Tongue (tissue), 2 donors: ENCODE data around the gene MTMR1. TPM values are rescaled to one million over a fixed set of nuclear protein-coding genes. Genes with fewer than 3 reads are reported as not detected.

Source experiments
- DNase-seq: peaks from one replicate; pipeline ENCODE4 v3.0.0-alpha.2; 2015
- total RNA-seq: library from RNA; depleted of rRNA; stranded (reverse); fragments of >200 nt; gene quantifications from one replicate; pipeline ENCODE4 v1.2.3, GENCODE V29; 2014

Gene MTMR1
- total RNA-seq, 1 donor from 2014 or later = 37.1 TPM

GRCh38 chrX:150790021-150790420 lies 96.8 kb downstream of the MTMR1 start:
- DNase-seq = no peak

GRCh38 chrX:150792949-150793527 lies 99.8 kb downstream of the MTMR1 start:
- DNase-seq = no peak

- DNase-seq = no peak
These were observed 112.5 kb downstream of the MTMR1 start for GRCh38 chrX:150805736-150806135.

GRCh38 chrX:150806827-150807226 lies 113.6 kb downstream of the MTMR1 start:
- DNase-seq = no peak

GRCh38 chrX:150813922-150814321 lies 120.7 kb downstream of the MTMR1 start:
- no peak for DNase-seq

Other genes starting within 250 kb of the MTMR1 start
- 15.3 TPM for gene MTM1, start 124.8 kb upstream of the MTMR1 start, total RNA-seq
- gene CD99L2, start 205.3 kb downstream of the MTMR1 start, total RNA-seq = 41.7 TPM